GM12873 (cell line): Measurements from ENCODE around the gene GPSM1.

Experiments
- CTCF ChIP-seq: IDR thresholded peaks from 2 replicates; pipeline ENCODE4 v1.5.1; 2012; ENCODE audit warnings: low read depth, mild to moderate bottlenecking, moderate library complexity, low read length, control low read depth; ENCODE audit not compliant: insufficient read depth; ENCODE audit errors: missing control alignments

Gene GPSM1

GRCh38 chr9:136329636-136330405 is 2.5 kb downstream of the GPSM1 start:
- TF ChIP-seq CTCF: no peak

DNA sequence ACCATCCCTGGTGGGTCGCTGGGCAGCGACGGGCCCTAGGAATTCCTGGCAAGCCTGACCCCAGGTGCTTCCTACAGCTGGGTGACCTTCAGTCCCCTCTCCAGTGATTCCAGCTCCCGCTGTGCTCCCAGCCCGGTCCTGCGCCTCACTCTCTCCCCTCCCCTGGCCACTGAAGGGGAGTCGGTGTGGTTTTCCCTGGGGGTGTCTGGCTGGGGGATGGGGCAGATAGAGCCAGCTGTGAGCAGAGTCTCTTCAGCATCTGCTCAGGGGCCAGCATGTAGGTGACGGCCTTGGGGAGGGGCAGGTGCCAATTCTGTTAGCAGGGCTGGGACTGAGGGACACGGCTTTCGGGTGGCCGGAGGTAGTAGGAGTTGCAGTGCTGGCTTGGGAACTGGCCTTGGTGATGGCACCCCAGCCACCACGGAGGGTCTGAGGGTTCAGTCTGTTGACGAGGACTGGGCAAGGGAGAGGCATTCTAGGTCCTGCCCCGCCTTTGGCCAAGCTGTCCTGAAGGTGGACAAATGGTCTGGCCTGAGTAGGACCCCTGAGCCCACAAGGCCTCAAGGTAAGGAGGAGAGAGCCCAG is 3.2 kb downstream of the GPSM1 start:
- no peak for TF ChIP-seq CTCF

- TF ChIP-seq CTCF: no peak
These were observed 3.7 kb downstream of the GPSM1 start for GRCh38 chr9:136331030-136331429.

- TF ChIP-seq CTCF: no peak
These were observed 4.5 kb downstream of the GPSM1 start for GRCh38 chr9:136331556-136332481.

DNA sequence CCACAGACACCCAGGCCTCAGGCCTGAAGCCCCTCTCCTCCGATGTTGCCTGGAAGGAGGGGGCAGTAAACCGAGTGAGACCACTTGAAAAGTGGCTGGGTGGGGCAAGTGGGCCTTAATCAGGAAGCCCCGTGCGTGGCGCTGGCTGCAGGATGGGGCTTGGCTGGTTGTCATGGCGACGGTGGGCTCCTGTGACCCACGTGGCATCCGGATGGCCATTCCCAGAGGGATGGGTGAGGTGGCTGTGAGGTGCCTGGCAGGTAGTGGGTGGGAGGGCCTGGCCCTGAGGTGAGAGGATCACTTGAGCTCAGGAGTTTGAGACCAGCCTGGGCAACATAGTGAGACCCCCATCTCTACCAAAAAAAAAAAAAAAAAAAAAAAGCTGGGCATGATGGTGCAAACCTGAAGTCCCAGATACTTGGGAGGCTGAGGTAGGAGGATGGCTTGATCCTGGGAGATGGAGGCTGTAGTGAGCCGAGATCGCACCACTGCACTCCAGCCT is 5.2 kb downstream of the GPSM1 start:
- TF ChIP-seq CTCF: no peak

- TF ChIP-seq CTCF: no peak
These were observed 5.7 kb downstream of the GPSM1 start for GRCh38 chr9:136333045-136333444.

DNA sequence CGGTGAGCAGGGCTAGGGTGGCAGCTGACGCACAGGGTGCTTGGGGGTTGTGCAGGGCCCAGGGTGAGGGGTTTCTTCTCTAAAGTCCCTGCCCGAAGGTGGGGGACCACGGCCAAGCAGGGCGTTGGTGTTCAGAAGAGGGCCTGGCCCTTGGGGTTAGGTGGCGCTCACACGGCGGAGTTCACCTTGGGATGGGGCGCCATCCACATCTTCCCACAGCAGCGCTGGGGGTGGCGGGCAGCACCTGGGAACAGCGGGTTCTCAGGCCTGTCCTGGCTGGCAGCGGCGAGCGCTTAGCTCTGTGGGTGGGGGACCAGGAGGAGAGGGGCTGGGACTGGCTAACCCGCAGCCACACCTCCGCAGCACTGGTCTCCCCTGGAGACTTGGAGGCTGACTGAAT is 6.1 kb downstream of the GPSM1 start:
- TF ChIP-seq CTCF: no peak
